ENCODE data around the gene VPS33B.

DNA sequence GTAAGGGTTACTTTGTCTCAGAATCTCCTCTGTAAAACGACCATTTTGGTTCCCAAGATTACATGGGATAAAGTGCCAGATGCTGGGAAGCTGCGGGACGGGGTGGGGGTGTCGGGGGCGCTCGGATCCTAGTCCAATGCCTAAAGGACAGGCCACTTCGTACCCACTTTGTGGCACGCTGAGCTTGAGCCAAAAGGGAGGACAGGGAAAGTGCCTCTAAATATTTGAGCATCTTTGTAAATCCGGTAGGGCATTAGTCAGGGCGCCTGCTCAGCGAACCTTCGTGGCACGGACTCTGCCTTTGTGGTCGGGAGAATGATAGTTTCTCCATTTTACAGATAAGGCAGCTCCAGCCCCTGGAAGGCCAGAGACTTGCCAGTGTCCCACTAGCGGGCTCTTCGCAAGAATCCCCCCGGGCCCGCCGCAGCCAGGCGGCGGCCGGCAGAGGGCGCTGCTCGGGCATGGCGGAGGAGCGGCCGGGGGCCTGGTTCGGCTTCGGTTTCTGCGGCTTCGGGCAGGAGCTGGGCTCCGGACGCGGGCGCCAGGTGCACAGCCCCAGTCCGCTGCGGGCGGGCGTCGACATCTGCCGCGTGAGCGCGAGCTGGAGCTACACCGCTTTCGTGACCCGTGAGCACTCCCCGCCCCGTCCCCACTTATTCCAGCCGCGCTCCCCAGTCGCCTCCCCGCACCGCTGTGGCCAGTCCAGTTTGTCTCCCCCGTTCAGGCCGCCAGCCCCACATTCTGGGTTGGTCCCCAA, 65.9 kb downstream of the VPS33B start:
- no peak for TF ChIP-seq EZH2 (IDR thresholded peaks at IDR 0.05)
- peak; percentile 38; the same call in 1 of the 2 replicates for TF ChIP-seq POLR2AphosphoS5 (IDR thresholded peaks at IDR 0.05; ENCODE audit: borderline replicate concordance, low read depth, low read length)
- TF ChIP-seq FOXP2 (optimal IDR thresholded peaks at IDR 0.05; ENCODE audit: control extremely low read depth, extremely low read length, insufficient read depth): peak; percentile 33

Measured in SK-N-MC (cell line).